Measurements from ENCODE around the gene UBAC2. TPM values are rescaled to one million over a fixed set of nuclear protein-coding genes. Genes with fewer than 3 reads are reported as not detected.

UBAC2 gene
- total and polyA plus RNA-seq, 2 experiments from 2014 or later, result 78.2 to 83.1 TPM

- H3K27me3 ChIP-seq, result no peaks in the 10 kb centered on the region
- no peak overlapping the region for H2AFZ ChIP-seq
- H3K79me2 ChIP-seq, result no peaks in the 10 kb centered on the region
- H3K4me2 ChIP-seq, result no peak overlapping the region
- H4K20me1 ChIP-seq (ENCODE audit: insufficient read depth, poor library complexity, severe bottlenecking), result no peaks in the 10 kb centered on the region
- peaks cover 6% of the 10 kb centered on the region for H3K4me1 ChIP-seq (ENCODE audit: insufficient read depth)
- WGBS (ENCODE audit: low lambda C conversion rate, missing lambda C conversion rate), result 90% methylated on average over 12 of the region's 12 CpGs
- no peak overlapping the region for H3K27ac ChIP-seq
- H3K9me3 ChIP-seq (ENCODE audit: low read depth), result no peaks in the 10 kb centered on the region
- H3K4me3 ChIP-seq, result no peak overlapping the region
- no peaks in the 10 kb centered on the region for H3K9me2 ChIP-seq (replicated peaks; ENCODE audit: insufficient read depth)
- no peaks in the 10 kb centered on the region for H3K36me3 ChIP-seq (replicated peaks; ENCODE audit: insufficient read depth, low read depth)
- TF ChIP-seq EZH2phosphoT487 (IDR thresholded peaks at IDR 0.05; ENCODE audit: low read depth, severe bottlenecking, unreplicated experiment), result no peak
- no peak for DNase-seq (ENCODE audit: low spot score)
Measured at GRCh38 chr13:99295488-99296252, 95.0 kb downstream of the UBAC2 start.

- TF ChIP-seq EZH2phosphoT487 (IDR thresholded peaks at IDR 0.05; ENCODE audit: low read depth, severe bottlenecking, unreplicated experiment), result no peak
- TF ChIP-seq EZH2 (IDR thresholded peaks at IDR 0.05; ENCODE audit: borderline replicate concordance), result no peak
- TF ChIP-seq CTCF (IDR thresholded peaks at IDR 0.05; ENCODE audit: poor library complexity), result no peak
- no peak overlapping the region for H3K4me2 ChIP-seq
- H3K9me3 ChIP-seq (ENCODE audit: low read depth), result no peaks in the 10 kb centered on the region
- H3K4me1 ChIP-seq (ENCODE audit: insufficient read depth), result peaks cover 6% of the 10 kb centered on the region
- H3K9me2 ChIP-seq (replicated peaks; ENCODE audit: insufficient read depth), result no peaks in the 10 kb centered on the region
- 91% methylated on average over 4 of the region's 4 CpGs for WGBS (ENCODE audit: low lambda C conversion rate, missing lambda C conversion rate)
- no peaks in the 10 kb centered on the region for H3K27me3 ChIP-seq
- H4K20me1 ChIP-seq (ENCODE audit: insufficient read depth, poor library complexity, severe bottlenecking), result no peaks in the 10 kb centered on the region
- no peak for DNase-seq (ENCODE audit: low spot score)
- H3K4me3 ChIP-seq, result no peak overlapping the region
- H3K27ac ChIP-seq, result no peak overlapping the region
- H3K79me2 ChIP-seq, result no peaks in the 10 kb centered on the region
- no peak overlapping the region for H2AFZ ChIP-seq
- H3K36me3 ChIP-seq (replicated peaks; ENCODE audit: insufficient read depth, low read depth), result no peaks in the 10 kb centered on the region
Measured at GRCh38 chr13:99296398-99296797, 95.7 kb downstream of the UBAC2 start.

- no peaks in the 10 kb centered on the region for H3K79me2 ChIP-seq
- H3K4me3 ChIP-seq, result no peak overlapping the region
- no peak for DNase-seq (ENCODE audit: low spot score)
- H3K36me3 ChIP-seq (replicated peaks; ENCODE audit: insufficient read depth, low read depth), result no peaks in the 10 kb centered on the region
- no peaks in the 10 kb centered on the region for H3K27me3 ChIP-seq
- no peaks in the 10 kb centered on the region for H3K9me3 ChIP-seq (ENCODE audit: low read depth)
- no peak overlapping the region for H2AFZ ChIP-seq
- no peak overlapping the region for H3K27ac ChIP-seq
- H3K4me2 ChIP-seq, result no peak overlapping the region
- no peaks in the 10 kb centered on the region for H4K20me1 ChIP-seq (ENCODE audit: insufficient read depth, poor library complexity, severe bottlenecking)
- peaks cover 6% of the 10 kb centered on the region for H3K4me1 ChIP-seq (ENCODE audit: insufficient read depth)
- H3K9me2 ChIP-seq (replicated peaks; ENCODE audit: insufficient read depth), result no peaks in the 10 kb centered on the region
- no peak for TF ChIP-seq EZH2 (IDR thresholded peaks at IDR 0.05; ENCODE audit: borderline replicate concordance)
- no peak for TF ChIP-seq CTCF (IDR thresholded peaks at IDR 0.05; ENCODE audit: poor library complexity)
- TF ChIP-seq EZH2phosphoT487 (IDR thresholded peaks at IDR 0.05; ENCODE audit: low read depth, severe bottlenecking, unreplicated experiment), result no peak
Measured at GRCh38 chr13:99297331-99297730, 96.7 kb downstream of the UBAC2 start.

- Histone ChIP-seq H3K79me2 (no peaks in the 10 kb centered on the region), H3K9me3 (ENCODE audit: low read depth) (no peaks in the 10 kb centered on the region), H3K27ac (no peak overlapping the region), H3K4me3 (no peak overlapping the region), H3K9me2 (replicated peaks; ENCODE audit: insufficient read depth) (no peaks in the 10 kb centered on the region), H3K4me1 (ENCODE audit: insufficient read depth) (peaks cover 6% of the 10 kb centered on the region), H3K4me2 (no peak overlapping the region), H4K20me1 (ENCODE audit: insufficient read depth, poor library complexity, severe bottlenecking) (no peaks in the 10 kb centered on the region), H2AFZ (no peak overlapping the region), H3K27me3 (no peaks in the 10 kb centered on the region), H3K36me3 (replicated peaks; ENCODE audit: insufficient read depth, low read depth) (no peaks in the 10 kb centered on the region)
- TF ChIP-seq CTCF (IDR thresholded peaks at IDR 0.05; ENCODE audit: poor library complexity) (no peak), EZH2 (IDR thresholded peaks at IDR 0.05; ENCODE audit: borderline replicate concordance) (no peak), EZH2phosphoT487 (IDR thresholded peaks at IDR 0.05; ENCODE audit: low read depth, severe bottlenecking, unreplicated experiment) (no peak)
- no peak for DNase-seq (ENCODE audit: low spot score)
- 95% methylated on average over 2 of the region's 2 CpGs for WGBS (ENCODE audit: low lambda C conversion rate, missing lambda C conversion rate)
Measured at GRCh38 chr13:99298056-99298455, 97.4 kb downstream of the UBAC2 start.

Data from hepatocyte (in vitro differentiated cells).